CMK (cell line): Measurements from ENCODE around the gene CHTF18.

Experiments
- DNase-seq: peaks from one replicate; pipeline ENCODE4 v3.0.0-alpha.2; 2010; ENCODE audit warnings: low read depth

Gene CHTF18

DNA sequence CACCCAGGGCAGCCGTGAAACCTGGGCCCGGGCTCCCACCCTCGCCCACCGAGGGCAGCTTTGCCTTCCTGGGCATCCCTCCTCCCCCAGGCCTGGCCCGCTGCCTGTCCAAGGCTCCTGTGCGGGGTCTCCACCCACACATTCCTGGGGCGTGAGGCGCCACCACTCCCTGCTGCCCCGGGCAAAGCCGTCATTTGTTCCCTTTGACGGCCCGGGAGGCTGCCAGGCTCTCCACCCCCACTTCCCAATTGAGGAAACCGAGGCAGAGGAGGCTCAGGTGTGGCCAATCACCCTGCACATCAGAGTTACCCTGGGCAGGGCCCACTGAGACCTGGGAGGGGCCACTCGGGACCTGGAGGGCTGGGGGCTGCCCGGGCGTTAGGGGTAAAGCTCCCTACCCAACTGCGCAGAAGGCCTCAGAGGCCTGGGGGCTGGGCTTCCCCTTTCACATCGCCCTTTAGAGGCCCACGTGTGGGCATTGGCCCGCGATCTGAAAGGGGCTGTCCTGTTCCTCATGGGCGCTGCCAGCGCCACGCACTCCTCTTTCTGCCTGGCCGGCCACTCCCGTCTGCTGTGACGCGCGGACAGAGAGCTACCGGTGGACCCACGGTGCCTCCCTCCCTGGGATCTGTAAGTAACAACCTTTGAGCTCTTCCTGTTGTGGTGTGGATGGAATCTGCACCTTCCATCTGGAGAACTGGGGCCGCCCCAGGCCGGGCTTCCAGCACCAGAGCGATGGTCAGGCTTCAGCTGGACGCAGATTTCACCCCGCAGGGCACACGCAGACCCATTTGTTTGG, 27.7 kb upstream of the CHTF18 start, which contains the start of gene MSLN:
Gene MSLN (plus strand): TSS at position 190 of the 799 bp plus-strand sequence. CDS start 1,947 bp downstream, outside the sequence.
- DNase-seq: no peak

DNA sequence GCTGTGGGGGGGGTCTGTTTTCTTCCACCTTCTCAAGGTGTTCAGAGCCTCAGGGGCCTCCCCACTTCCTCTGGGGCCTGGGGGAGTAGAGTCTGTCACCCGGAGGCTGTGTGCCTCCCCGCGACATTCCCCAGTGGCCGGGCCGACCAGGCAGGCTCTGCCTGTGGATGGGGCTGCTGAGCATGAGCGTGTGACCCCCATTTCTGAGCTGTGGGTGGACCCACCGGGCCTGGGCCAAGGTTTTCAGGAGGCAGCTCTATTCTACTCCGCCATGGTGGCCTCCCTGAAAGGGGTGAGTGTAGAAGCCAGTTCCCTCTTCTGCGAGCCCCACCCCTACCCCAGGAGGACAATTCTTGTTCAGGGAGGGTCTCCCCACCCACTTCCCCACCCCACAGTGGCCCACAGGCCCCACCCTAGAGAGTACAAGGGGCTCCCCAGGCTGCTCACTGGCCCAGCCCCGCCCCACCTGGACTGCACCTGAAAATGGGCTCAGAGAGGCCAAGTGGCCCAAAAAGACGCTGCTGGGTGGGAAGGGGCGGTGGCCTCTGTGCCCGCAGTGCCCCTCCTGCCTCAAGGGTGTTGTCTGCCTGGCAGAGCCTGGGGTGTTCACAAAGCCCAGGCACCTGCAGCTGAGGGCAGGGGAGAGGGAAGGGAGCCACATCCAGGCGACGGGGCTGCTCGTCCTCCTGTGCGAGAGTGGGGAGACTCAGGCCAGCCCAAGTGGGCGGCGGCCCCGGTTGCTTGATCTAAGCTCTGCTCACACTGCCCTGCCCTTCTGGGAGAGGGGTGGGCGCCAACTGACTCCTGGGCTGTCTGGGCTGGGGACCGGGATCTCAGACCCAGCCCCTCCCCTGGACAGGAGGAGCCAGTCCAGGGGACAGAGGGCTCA, 26.6 kb upstream of the CHTF18 start:
- no peak for DNase-seq

- DNase-seq: no peak
Observed at GRCh38 chr16:762595-763268, 25.7 kb upstream of the CHTF18 start.

- no peak for DNase-seq
Observed at GRCh38 chr16:763369-764183, 24.8 kb upstream of the CHTF18 start.

DNA sequence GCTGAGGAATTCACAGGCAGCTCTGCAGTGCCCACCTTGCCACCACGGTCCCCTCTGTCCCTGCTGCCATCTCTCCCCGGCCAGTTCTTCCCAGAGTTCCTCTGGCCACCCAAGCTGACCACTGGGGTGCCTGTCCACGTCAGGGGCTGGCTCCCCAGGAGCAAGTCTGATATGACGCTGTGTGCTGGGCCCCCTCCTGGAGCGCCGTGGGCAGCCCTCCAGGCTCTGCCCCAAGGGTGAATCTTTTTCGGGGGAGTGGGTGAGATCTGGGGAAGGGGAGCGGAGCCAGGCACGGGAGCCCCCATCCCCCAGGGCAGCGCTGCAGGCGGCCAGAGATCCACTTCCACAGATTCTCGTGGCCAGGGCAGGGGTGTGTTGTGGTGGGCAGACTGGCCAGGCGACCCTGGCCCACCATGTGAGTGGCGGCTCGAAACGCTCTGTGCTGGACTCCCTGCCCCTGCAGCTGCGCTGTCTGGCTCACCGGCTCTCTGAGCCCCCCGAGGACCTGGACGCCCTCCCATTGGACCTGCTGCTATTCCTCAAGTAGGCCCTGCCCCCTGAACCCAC, 24.2 kb upstream of the CHTF18 start:
- no peak for DNase-seq

GRCh38 chr16:764848-765487, 23.5 kb upstream of the CHTF18 start:
- no peak for DNase-seq

GRCh38 chr16:765488-765865, 22.9 kb upstream of the CHTF18 start:
- DNase-seq: no peak

GRCh38 chr16:766008-766819, 22.2 kb upstream of the CHTF18 start:
- no peak for DNase-seq

GRCh38 chr16:766820-767640, 21.4 kb upstream of the CHTF18 start:
- no peak for DNase-seq

DNA sequence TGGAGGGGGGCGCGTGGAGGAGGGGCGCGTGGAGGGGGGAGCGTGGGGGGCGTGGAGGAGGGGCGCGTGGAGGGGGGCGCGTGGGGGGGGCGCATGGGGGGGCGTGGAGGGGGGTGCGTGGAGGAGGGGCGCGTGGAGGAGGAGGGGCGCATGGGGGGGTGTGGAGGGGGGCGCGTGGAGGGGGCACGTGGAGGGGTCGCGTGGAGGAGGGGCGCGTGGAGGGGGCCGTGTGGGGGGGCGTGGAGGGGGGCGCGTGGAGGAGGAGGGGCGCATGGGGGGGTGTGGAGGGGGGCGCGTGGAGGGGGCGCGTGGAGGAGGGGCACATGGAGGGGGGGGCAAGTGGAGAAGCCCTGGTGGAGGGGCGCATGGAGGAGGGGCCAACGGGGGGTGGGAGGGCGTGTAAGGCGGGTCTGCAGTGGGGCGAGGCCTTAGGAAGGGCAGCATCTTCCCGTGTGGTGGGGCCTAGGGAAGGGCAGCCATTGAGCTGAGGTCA, 20.6 kb upstream of the CHTF18 start:
- DNase-seq: no peak

DNA sequence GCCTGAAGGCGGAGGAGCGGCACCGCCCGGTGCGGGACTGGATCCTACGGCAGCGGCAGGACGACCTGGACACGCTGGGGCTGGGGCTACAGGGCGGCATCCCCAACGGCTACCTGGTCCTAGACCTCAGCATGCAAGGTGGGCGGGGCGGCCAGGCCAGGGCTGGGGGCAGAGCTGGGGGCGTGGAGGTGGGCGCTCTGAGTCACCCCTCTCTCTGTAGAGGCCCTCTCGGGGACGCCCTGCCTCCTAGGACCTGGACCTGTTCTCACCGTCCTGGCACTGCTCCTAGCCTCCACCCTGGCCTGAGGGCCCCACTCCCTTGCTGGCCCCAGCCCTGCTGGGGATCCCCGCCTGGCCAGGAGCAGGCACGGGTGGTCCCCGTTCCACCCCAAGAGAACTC, 20.0 kb upstream of the CHTF18 start:
- no peak for DNase-seq

- DNase-seq: no peak
Observed at GRCh38 chr16:769184-769784, 19.1 kb upstream of the CHTF18 start.

DNA sequence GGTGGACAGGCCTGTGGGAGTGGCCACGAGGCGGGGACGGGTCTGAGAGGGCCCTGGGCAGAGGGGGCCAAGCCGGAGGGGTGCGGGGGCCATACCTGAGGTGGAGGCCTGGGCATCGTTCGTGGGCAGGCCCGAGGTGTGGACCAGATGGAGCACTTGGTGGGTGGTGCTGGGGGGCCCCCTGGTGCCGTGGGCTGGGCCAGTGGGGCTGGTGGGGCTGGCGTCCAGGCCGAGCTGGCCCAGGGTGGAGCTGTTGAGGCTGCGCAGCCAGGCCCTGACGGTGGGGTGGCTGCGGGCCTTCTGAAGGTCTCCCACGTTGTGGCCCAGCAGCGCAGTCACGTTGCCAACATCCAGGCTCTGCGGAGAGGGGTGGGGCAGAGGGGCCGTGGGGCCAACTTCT, 18.5 kb upstream of the CHTF18 start:
- no peak for DNase-seq

DNA sequence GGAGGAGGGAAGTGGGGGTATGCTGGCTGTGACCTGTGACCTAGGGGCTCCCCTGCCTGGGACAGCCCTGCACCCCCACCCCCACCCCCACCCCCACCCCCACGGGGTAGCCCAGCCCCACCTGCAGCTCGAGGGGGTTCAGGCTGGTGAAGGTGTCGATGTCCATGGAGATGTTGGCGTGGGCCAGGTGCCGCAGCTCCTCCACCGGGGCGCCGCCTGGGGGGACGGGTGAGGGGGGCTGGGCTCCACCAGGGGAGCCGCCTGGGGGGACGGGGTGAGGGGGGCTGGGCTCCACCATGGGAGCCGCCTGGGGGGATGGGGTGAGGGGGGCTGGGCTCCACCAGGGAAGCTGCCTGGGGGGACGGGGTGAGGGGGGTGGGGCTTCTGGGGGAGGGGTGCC, 18.0 kb upstream of the CHTF18 start:
- DNase-seq: no peak

DNA sequence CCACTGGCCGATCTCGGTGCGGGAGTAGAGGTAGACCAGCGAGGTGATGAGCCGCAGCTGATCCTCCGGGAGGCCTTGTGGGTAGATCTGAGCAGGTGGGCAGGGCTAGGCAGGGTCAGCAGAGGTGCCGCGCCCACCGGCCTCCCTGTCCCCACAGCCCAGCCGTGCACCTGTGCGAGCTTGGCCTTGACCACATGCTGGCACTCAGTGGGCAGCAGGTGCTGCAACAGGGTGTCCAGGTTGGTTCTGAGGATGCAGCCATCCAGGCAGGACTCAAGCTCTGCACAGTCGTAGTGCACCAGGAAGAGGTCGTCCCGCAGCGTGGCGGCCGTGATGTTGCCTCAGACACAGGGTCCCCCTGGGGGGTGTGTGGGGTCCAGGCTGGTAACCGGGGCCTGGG, 15.5 kb upstream of the CHTF18 start:
- no peak for DNase-seq

DNA sequence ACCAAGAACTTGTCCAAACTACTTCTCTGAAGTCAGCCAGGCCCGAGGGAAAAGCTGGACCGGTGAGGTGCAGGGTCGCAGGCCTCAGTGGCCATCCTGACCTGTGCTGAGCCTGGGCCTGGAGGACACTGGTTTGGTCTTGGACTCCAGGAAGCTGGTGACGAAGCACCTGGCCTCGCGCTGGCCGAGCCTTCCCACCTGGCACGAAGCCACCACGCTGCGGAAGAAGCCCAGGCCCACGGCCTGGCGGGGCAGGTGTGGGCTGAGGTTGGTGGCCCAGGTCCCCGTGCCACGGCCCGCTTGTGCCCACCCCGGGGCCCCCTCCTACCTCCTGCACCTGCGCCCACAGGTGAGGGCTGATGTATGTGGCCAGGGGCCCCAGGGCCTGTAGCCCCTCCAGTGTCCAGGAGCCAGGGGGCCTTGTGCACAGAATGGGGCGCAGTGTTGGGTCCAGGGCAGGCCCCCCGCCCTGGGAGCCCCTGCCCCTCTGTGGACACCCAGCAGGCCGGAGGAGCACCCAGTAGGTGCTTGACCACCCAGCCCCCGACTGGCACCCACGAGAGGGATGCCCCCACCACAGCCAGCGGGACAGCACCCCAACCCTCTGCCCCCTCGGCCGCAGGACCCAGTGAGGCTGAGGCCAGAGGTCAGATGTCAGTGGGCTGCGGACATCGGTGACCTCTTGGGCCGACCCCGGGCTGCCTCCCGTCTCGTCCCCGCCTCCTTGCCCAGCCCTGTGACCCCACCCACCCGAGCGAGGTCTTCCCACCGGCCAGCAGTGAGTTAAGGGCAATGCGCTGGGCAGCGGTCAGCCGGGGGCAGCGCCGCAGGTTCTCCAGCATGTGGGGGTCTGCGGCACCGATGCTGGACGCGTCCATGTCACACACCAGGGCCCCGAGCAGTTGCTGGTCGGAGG, 14.1 kb upstream of the CHTF18 start:
- DNase-seq: no peak

GRCh38 chr16:775236-775796, 13.1 kb upstream of the CHTF18 start:
- DNase-seq: no peak
